GM12878 (cell line): ENCODE data around the gene PDCD6IP. TPM values are rescaled to one million over a fixed set of nuclear protein-coding genes. Genes with fewer than 3 reads are reported as not detected.

Source experiments
- ATAC-seq: fragments of 200-7000 bp; cut with Tn5 transposase; 3 replicates; pipeline ENCODE4 v1.9.1; 2020; ENCODE audit warnings: mild to moderate bottlenecking, moderate library complexity
- BruUV-seq: library from RNA; stranded (reverse); fragments of 400-500 nt; replicated peaks from 2 replicates; lab custom pipeline; 2021; lab: Mats Ljungman, UMichigan
- CTCF ChIA-PET: fragments of 300-600 bp; sonication (Branson Sonifier 250); formaldehyde crosslinking; extraction: SDS; loops from one replicate; lab custom pipeline; 2021; ENCODE audit warnings: inconsistent platforms; lab: Yijun Ruan, JAX
- POLR2A ChIA-PET: fragments of 350-600 bp; formaldehyde crosslinking; extraction: SDS; loops from one replicate; lab custom pipeline; 2021; ENCODE audit warnings: inconsistent platforms; lab: Charles Lee
- RAD21 ChIA-PET: fragments of 300-600 bp; sonication (Branson Sonifier 250); formaldehyde crosslinking; loops from one replicate; lab custom pipeline; 2023; ENCODE audit warnings: antibody characterized with exemption; ENCODE audit not compliant: unreplicated experiment; lab: Charles Lee
- SMC1A ChIA-PET: fragments of 300-600 bp; sonication (Branson Sonifier 250); formaldehyde crosslinking; loops from one replicate; lab custom pipeline; 2023; ENCODE audit not compliant: unreplicated experiment, uncharacterized antibody; lab: Charles Lee
- DNase-seq: peaks from one replicate; pipeline ENCODE4 v3.0.0-alpha.2; 2011; ENCODE audit warnings: low read depth, low spot score
- FAIRE-seq: peaks from 3 replicates; lab custom pipeline; 2011; peaks lifted over from hg19 to GRCh38; lab: Jason Lieb, UNC
- H2AFZ ChIP-seq: 2 replicates; pipeline ENCODE4 v1.6.0; 2011; ENCODE audit warnings: low read depth, low read length, control low read depth; ENCODE audit not compliant: control insufficient read depth
- H3K27ac ChIP-seq: 2 replicates; pipeline ENCODE4 v1.5.1; 2011; ENCODE audit warnings: control low read depth; ENCODE audit not compliant: control insufficient read depth, insufficient read depth
- H3K27me3 ChIP-seq, 2 experiments: replicated peaks in 1 of 2; 2 replicates each; pipeline versions ENCODE4 v1.6.0 to v1.6.1; 2011; ENCODE audit warnings: low read length in 1 of 2; ENCODE audit not compliant: control insufficient read depth in 2 of 2, insufficient read depth in 2 of 2
- H3K36me3 ChIP-seq, 2 experiments: 2 replicates each; pipeline ENCODE4 v1.5.1; 2011; ENCODE audit warnings: low read length in 1 of 2; ENCODE audit not compliant: control insufficient read depth in 2 of 2, insufficient read depth in 2 of 2
- H3K4me1 ChIP-seq: 2 replicates; pipeline ENCODE4 v1.6.1; 2011; ENCODE audit warnings: mild to moderate bottlenecking, low read length, moderate library complexity, mixed read lengths; ENCODE audit not compliant: control insufficient read depth, insufficient read depth
- H3K4me2 ChIP-seq: 2 replicates; pipeline ENCODE4 v1.6.0; 2011; ENCODE audit warnings: control low read depth; ENCODE audit not compliant: control insufficient read depth, insufficient read depth
- H3K4me3 ChIP-seq: fragments of 200-600 bp; sonication (generic); 2 replicates; pipeline ENCODE4 v1.5.1; 2016
- H3K79me2 ChIP-seq: 2 replicates; pipeline ENCODE4 v1.6.0; 2011; ENCODE audit warnings: low read length; ENCODE audit not compliant: control insufficient read depth, insufficient read depth
- H3K9ac ChIP-seq: 2 replicates; pipeline ENCODE4 v1.8.0; 2011; ENCODE audit warnings: low read length, control low read depth, mixed read lengths; ENCODE audit not compliant: control insufficient read depth, insufficient read depth
- H3K9me3 ChIP-seq: replicated peaks from 3 replicates; pipeline ENCODE4 v1.5.1; 2011; ENCODE audit warnings: mild to moderate bottlenecking, low read length; ENCODE audit not compliant: control insufficient read depth, insufficient read depth
- H4K20me1 ChIP-seq: 2 replicates; pipeline ENCODE4 v1.6.0; 2011; ENCODE audit not compliant: control insufficient read depth, insufficient read depth
- CHD4 ChIP-seq: fragments of 200-600 bp; sonication (generic); IDR thresholded peaks from 2 replicates; pipeline ENCODE4 v1.6.1; 2016; ENCODE audit warnings: mild to moderate bottlenecking
- MEF2A ChIP-seq: IDR thresholded peaks from 2 replicates; pipeline ENCODE4 v1.6.1; 2011; ENCODE audit warnings: low read depth, mild to moderate bottlenecking, low read length, moderate library complexity; ENCODE audit not compliant: insufficient read depth
- NBN ChIP-seq: fragments of 450-650 bp; IDR thresholded peaks from 2 replicates; pipeline ENCODE4 v1.6.1; 2016
- POLR2A ChIP-seq: IDR thresholded peaks from 2 replicates; pipeline ENCODE4 v1.6.1; 2011; ENCODE audit warnings: low read depth, mild to moderate bottlenecking, low read length
- POLR2AphosphoS2 ChIP-seq: IDR thresholded peaks from 2 replicates; pipeline ENCODE4 v1.6.1; 2011; ENCODE audit warnings: low read depth, mild to moderate bottlenecking, low read length, improper control_type of control experiment, moderate library complexity
- SRF ChIP-seq, 2 experiments: IDR thresholded peaks; 2 replicates each; pipeline ENCODE4 v1.6.1; 2011; ENCODE audit warnings: low read depth in 2 of 2, low read length in 2 of 2, mild to moderate bottlenecking in 1 of 2, moderate library complexity in 1 of 2
- WRNIP1 ChIP-seq: IDR thresholded peaks from 2 replicates; pipeline ENCODE4 v1.6.1; 2011; ENCODE audit warnings: low read depth, low read length, improper control_type of control experiment, borderline replicate concordance
- WGBS: methylation state at CpG from one replicate; pipeline ENCODE4 v1.1.6; 2016; ENCODE audit warnings: low lambda C conversion rate; ENCODE audit not compliant: insufficient replicate concordance, insufficient coverage; ENCODE audit errors: missing lambda C conversion rate; 5-methylcytosine and 5-hydroxymethylcytosine counted together
- in situ Hi-C: fragments of 300-500 bp; cut with MboI; formaldehyde crosslinking; loops from 9 replicates; pipeline ENCODE4 v1.14.3; 2018; ENCODE audit warnings: mixed read lengths
- intact Hi-C: fragments of 100-400 bp; cut with micrococcal nuclease; formaldehyde crosslinking; loops from one replicate; pipeline ENCODE4 v1.14.2; 2022; ENCODE audit not compliant: unreplicated experiment
- polyA plus RNA-seq, 11 experiments: library from polyadenylated mRNA; depleted of rRNA in 4 of 11; unstranded in 6 of 11; stranded (reverse) in 5 of 11; fragments of >200 nt; fragmentation: Nextera tagmentation in 4 of 11; fragmentation: Illumina TruSeq in 1 of 11; extraction: Ambion mirVana in 4 of 11; extraction: Trizol in 1 of 11; gene quantifications; 1 replicate in 1 of 11; 2 replicates in 10 of 11; pipeline versions ENCODE4 v1.2.1 to v1.2.3, GENCODE V29; 2011 to 2016; ENCODE audit warnings: inconsistent platforms in 2 of 11, missing spikeins in 2 of 11, low read depth in 1 of 11
- total RNA-seq, 4 experiments: library from RNA; depleted of rRNA in 3 of 4; stranded (reverse); fragments of >200 nt in 3 of 4; fragmentation: Illumina TruSeq in 1 of 4; extraction: Trizol in 1 of 4; gene quantifications; 2 replicates each; pipeline versions ENCODE4 v1.2.1 to v1.2.3, GENCODE V29; 2013 to 2021
- TF ChIP-seq, protein P1 (sequence below): fragments of 450-650 bp; IDR thresholded peaks from 2 replicates; pipeline ENCODE4 v1.6.1; 2017; ENCODE audit warnings: mild to moderate bottlenecking, moderate library complexity
- TF ChIP-seq, protein P2 (sequence below): IDR thresholded peaks from 2 replicates; pipeline ENCODE4 v1.6.1; 2011; ENCODE audit warnings: low read depth, mild to moderate bottlenecking, low read length, moderate library complexity, borderline replicate concordance; ENCODE audit errors: extremely low read depth
- TF ChIP-seq, protein P3 (sequence below): IDR thresholded peaks from 2 replicates; pipeline ENCODE4 v1.6.1; 2011; ENCODE audit warnings: low read depth, low read length, improper control_type of control experiment, borderline replicate concordance
- TF ChIP-seq, protein P4 (sequence below): fragments of 450-650 bp; IDR thresholded peaks from 2 replicates; pipeline ENCODE4 v1.6.1; 2014; ENCODE audit warnings: mild to moderate bottlenecking
- TF ChIP-seq, protein P5 (sequence below): fragments of 450-650 bp; IDR thresholded peaks from 2 replicates; pipeline ENCODE4 v1.6.1; 2017; ENCODE audit warnings: mild to moderate bottlenecking, moderate library complexity

The PDCD6IP gene
- total and polyA plus RNA-seq, 10 of the 15 experiments (the other 5 are each of a cell fraction or from before 2014, with no cell fraction given), result 16.0 to 169 (median 81.2) TPM

DNA sequence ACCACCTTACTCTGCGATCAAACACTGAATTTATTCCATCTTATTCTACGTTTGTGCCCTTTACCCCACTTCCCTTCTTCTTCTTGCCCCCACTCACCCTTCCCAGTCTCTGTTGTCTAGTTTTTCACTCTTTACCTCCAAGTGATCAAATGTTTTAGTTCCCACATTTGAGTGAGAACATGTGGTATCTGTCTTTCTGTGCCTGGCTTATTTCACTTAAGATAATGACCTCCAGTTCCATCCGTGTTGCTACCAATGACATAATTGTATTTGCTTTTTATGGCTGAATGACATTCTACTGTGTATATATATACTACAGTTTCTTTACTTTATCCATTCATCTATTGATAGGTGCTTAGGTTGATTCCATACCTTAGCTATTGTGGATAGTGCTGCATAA is 78.8 kb downstream of the PDCD6IP start:
- Histone ChIP-seq H3K9ac (no peak overlapping the region), H3K27me3 (no peaks in the 10 kb centered on the region), H3K9me3 (no peaks in the 10 kb centered on the region), H3K27ac (no peak overlapping the region), H3K4me1 (no peaks in the 10 kb centered on the region), H2AFZ (no peak overlapping the region), H3K4me3 (no peak overlapping the region), H3K79me2 (no peaks in the 10 kb centered on the region), H3K4me2 (no peak overlapping the region), H4K20me1 (no peaks in the 10 kb centered on the region), H3K36me3 (no peaks in the 10 kb centered on the region)
- DNase-seq (no peak), FAIRE-seq (no peak), ATAC-seq (no peak)
- SMC1A ChIA-PET, result no interaction called here
- no TSS peak for BruUV-seq
- RAD21 ChIA-PET, result interaction anchor here (0.8 kb wide), 1 partner anchor 806 kb away, joined by 4 read pairs; no protein-coding TSS in a partner anchor
- intact Hi-C loops, result no loop called here
- WGBS, result 62% methylated on average over 3 of the region's 3 CpGs
- no peak for TF ChIP-seq CHD4
- TF ChIP-seq SRF (IDR thresholded peaks at IDR 0.05; ENCODE audit: low read depth in 2 of 2, low read length in 2 of 2), result no peak
- no peak for TF ChIP-seq NBN
- TF ChIP-seq POLR2AphosphoS2, result no peak
- TF ChIP-seq, protein P1, sequence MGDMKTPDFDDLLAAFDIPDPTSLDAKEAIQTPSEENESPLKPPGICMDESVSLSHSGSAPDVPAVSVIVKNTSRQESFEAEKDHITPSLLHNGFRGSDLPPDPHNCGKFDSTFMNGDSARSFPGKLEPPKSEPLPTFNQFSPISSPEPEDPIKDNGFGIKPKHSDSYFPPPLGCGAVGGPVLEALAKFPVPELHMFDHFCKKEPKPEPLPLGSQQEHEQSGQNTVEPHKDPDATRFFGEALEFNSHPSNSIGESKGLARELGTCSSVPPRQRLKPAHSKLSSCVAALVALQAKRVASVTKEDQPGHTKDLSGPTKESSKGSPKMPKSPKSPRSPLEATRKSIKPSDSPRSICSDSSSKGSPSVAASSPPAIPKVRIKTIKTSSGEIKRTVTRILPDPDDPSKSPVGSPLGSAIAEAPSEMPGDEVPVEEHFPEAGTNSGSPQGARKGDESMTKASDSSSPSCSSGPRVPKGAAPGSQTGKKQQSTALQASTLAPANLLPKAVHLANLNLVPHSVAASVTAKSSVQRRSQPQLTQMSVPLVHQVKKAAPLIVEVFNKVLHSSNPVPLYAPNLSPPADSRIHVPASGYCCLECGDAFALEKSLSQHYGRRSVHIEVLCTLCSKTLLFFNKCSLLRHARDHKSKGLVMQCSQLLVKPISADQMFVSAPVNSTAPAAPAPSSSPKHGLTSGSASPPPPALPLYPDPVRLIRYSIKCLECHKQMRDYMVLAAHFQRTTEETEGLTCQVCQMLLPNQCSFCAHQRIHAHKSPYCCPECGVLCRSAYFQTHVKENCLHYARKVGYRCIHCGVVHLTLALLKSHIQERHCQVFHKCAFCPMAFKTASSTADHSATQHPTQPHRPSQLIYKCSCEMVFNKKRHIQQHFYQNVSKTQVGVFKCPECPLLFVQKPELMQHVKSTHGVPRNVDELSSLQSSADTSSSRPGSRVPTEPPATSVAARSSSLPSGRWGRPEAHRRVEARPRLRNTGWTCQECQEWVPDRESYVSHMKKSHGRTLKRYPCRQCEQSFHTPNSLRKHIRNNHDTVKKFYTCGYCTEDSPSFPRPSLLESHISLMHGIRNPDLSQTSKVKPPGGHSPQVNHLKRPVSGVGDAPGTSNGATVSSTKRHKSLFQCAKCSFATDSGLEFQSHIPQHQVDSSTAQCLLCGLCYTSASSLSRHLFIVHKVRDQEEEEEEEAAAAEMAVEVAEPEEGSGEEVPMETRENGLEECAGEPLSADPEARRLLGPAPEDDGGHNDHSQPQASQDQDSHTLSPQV, result no peak
- TF ChIP-seq, protein P2, sequence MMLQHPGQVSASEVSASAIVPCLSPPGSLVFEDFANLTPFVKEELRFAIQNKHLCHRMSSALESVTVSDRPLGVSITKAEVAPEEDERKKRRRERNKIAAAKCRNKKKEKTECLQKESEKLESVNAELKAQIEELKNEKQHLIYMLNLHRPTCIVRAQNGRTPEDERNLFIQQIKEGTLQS, result no peak
- TF ChIP-seq, protein P3, sequence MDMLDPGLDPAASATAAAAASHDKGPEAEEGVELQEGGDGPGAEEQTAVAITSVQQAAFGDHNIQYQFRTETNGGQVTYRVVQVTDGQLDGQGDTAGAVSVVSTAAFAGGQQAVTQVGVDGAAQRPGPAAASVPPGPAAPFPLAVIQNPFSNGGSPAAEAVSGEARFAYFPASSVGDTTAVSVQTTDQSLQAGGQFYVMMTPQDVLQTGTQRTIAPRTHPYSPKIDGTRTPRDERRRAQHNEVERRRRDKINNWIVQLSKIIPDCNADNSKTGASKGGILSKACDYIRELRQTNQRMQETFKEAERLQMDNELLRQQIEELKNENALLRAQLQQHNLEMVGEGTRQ, result no peak
- TF ChIP-seq, protein P4, sequence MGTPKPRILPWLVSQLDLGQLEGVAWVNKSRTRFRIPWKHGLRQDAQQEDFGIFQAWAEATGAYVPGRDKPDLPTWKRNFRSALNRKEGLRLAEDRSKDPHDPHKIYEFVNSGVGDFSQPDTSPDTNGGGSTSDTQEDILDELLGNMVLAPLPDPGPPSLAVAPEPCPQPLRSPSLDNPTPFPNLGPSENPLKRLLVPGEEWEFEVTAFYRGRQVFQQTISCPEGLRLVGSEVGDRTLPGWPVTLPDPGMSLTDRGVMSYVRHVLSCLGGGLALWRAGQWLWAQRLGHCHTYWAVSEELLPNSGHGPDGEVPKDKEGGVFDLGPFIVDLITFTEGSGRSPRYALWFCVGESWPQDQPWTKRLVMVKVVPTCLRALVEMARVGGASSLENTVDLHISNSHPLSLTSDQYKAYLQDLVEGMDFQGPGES, result no peak
- TF ChIP-seq, protein P5, sequence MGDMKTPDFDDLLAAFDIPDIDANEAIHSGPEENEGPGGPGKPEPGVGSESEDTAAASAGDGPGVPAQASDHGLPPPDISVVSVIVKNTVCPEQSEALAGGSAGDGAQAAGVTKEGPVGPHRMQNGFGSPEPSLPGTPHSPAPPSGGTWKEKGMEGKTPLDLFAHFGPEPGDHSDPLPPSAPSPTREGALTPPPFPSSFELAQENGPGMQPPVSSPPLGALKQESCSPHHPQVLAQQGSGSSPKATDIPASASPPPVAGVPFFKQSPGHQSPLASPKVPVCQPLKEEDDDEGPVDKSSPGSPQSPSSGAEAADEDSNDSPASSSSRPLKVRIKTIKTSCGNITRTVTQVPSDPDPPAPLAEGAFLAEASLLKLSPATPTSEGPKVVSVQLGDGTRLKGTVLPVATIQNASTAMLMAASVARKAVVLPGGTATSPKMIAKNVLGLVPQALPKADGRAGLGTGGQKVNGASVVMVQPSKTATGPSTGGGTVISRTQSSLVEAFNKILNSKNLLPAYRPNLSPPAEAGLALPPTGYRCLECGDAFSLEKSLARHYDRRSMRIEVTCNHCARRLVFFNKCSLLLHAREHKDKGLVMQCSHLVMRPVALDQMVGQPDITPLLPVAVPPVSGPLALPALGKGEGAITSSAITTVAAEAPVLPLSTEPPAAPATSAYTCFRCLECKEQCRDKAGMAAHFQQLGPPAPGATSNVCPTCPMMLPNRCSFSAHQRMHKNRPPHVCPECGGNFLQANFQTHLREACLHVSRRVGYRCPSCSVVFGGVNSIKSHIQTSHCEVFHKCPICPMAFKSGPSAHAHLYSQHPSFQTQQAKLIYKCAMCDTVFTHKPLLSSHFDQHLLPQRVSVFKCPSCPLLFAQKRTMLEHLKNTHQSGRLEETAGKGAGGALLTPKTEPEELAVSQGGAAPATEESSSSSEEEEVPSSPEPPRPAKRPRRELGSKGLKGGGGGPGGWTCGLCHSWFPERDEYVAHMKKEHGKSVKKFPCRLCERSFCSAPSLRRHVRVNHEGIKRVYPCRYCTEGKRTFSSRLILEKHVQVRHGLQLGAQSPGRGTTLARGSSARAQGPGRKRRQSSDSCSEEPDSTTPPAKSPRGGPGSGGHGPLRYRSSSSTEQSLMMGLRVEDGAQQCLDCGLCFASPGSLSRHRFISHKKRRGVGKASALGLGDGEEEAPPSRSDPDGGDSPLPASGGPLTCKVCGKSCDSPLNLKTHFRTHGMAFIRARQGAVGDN, result no peak
- no peak for TF ChIP-seq MEF2A
- no peak for TF ChIP-seq POLR2A
- TF ChIP-seq WRNIP1, result no peak
- CTCF ChIA-PET, result interaction anchor here (11.1 kb wide), 1 partner anchor 808 kb away, joined by 170 read pairs; no protein-coding TSS in a partner anchor
- POLR2A ChIA-PET, result no interaction called here
- in situ Hi-C loops, result no loop called here
